Fibroblast of lung (primary cell): ENCODE data around the gene HNRNPDL. TPM values are rescaled to one million over a fixed set of nuclear protein-coding genes. Genes with fewer than 3 reads are reported as not detected.
"Not testable (repeated sequence)": the region's sequence is repeated elsewhere in the genome, so short reads cannot be mapped to it uniquely, and the experiment has no call there.

ENCODE experiments used
- DNase-seq, 2 donors: peaks; one replicate each; pipeline versions ENCODE4 v3.0.0 to v3.0.0-alpha.2; 2010; ENCODE audit warnings: low read depth in 2 of 2
- H2AFZ ChIP-seq: 2 replicates; pipeline ENCODE4 v1.5.1; 2012; ENCODE audit warnings: low read length, control low read depth, inconsistent platforms
- H3K27ac ChIP-seq: 2 replicates; pipeline ENCODE4 v1.5.1; 2011; ENCODE audit warnings: low read length, control low read depth; ENCODE audit not compliant: insufficient read depth
- H3K27me3 ChIP-seq: 2 replicates; pipeline ENCODE4 v1.5.1; 2011; ENCODE audit warnings: mild to moderate bottlenecking, low read length; ENCODE audit not compliant: control insufficient read depth, insufficient read depth
- H3K36me3 ChIP-seq: 2 replicates; pipeline ENCODE4 v1.5.1; 2011; ENCODE audit warnings: low read length; ENCODE audit not compliant: control insufficient read depth, insufficient read depth
- H3K4me1 ChIP-seq: 2 replicates; pipeline ENCODE4 v1.5.1; 2011; ENCODE audit warnings: low read length; ENCODE audit not compliant: control insufficient read depth, insufficient read depth; ENCODE audit errors: extremely low read depth
- H3K4me2 ChIP-seq: 2 replicates; pipeline ENCODE4 v1.5.1; 2011; ENCODE audit warnings: low read length, control low read depth; ENCODE audit not compliant: insufficient read depth; ENCODE audit errors: extremely low read depth
- H3K4me3 ChIP-seq, 4 experiments: fragments of 200-600 bp in 1 of 4; sonication (generic) in 1 of 4; replicated peaks in 1 of 4; 2 replicates each; pipeline ENCODE4 v1.5.1; 2011 to 2016; ENCODE audit warnings: low read length in 4 of 4, low read depth in 3 of 4, mild to moderate bottlenecking in 3 of 4, control low read depth in 2 of 4, inconsistent platforms in 1 of 4, mixed read lengths in 1 of 4; ENCODE audit not compliant: insufficient read depth in 1 of 4; ENCODE audit errors: control extremely low read depth in 1 of 4
- H3K79me2 ChIP-seq: 2 replicates; pipeline ENCODE4 v1.5.1; 2012; ENCODE audit warnings: mild to moderate bottlenecking, low read length, inconsistent platforms; ENCODE audit not compliant: control insufficient read depth, insufficient read depth
- H3K9ac ChIP-seq: 2 replicates; pipeline ENCODE4 v1.5.1; 2011; ENCODE audit warnings: mild to moderate bottlenecking, low read length, control low read depth; ENCODE audit not compliant: insufficient read depth
- H3K9me3 ChIP-seq: 2 replicates; pipeline ENCODE4 v1.5.1; 2012; ENCODE audit warnings: low read depth, low read length; ENCODE audit not compliant: control insufficient read depth, insufficient read depth
- H4K20me1 ChIP-seq: 2 replicates; pipeline ENCODE4 v1.5.1; 2011; ENCODE audit warnings: low read length; ENCODE audit not compliant: control insufficient read depth, insufficient read depth; ENCODE audit errors: extremely low read depth
- EZH2 ChIP-seq: IDR thresholded peaks from 2 replicates; pipeline ENCODE4 v1.5.1; 2012; ENCODE audit warnings: low read length, control low read depth, mild to moderate bottlenecking; ENCODE audit errors: missing control alignments
- polyA plus RNA-seq, 2 donors: library from polyadenylated mRNA; depleted of rRNA in 1 of 2; stranded (reverse) in 1 of 2; unstranded in 1 of 2; fragments of >200 nt; gene quantifications; 2 replicates each; pipeline ENCODE4 v1.2.1, GENCODE V29; 2011 to 2012; ENCODE audit warnings: missing spikeins in 1 of 2
- total RNA-seq: library from RNA; depleted of rRNA; stranded (reverse); fragments of >200 nt; gene quantifications from 2 replicates; pipeline ENCODE4 v1.2.1, GENCODE V29; 2014
- TF ChIP-seq, protein P1 (sequence below), 2 donors: IDR thresholded peaks in 1 of 2; conservative IDR thresholded peaks in 1 of 2; 1 replicate in 1 of 2; 2 replicates in 1 of 2; pipeline ENCODE4 v1.5.1; 2011 to 2012; ENCODE audit warnings: low read length in 2 of 2, control low read depth in 1 of 2, inconsistent platforms in 1 of 2, low read depth in 1 of 2, mild to moderate bottlenecking in 1 of 2

The HNRNPDL gene
- total and polyA plus RNA-seq, 2 donors (not counting 1 experiment from before 2014, with no cell fraction given): 161 to 381 TPM

DNA sequence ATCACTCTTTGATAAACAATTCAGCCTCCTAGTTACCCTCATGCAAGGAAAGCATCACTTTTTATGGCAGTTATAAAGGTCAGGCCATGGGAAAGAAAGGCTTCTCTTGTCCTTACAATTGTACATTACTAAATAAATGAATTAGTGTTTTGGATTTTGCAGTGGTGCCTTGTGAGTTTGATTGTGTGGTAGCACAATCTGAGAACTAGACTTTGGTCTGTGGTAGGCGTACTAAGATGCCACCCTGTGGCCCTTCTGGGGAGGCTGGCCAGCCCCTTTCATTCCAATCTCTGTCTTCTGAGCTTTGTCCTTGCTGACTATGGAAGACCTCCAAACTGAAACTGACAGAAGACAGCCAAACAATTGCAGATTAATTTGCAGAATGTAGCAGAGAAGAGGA is 41.9 kb downstream of the HNRNPDL start:
- H3K36me3 ChIP-seq: no peaks in the 10 kb centered on the region
- no peak overlapping the region for H3K4me2 ChIP-seq
- no peaks in the 10 kb centered on the region for H3K4me1 ChIP-seq
- no peak for DNase-seq
- no peak overlapping the region for H3K4me3 ChIP-seq
- no peak overlapping the region for H3K27ac ChIP-seq
- TF ChIP-seq, protein P1, sequence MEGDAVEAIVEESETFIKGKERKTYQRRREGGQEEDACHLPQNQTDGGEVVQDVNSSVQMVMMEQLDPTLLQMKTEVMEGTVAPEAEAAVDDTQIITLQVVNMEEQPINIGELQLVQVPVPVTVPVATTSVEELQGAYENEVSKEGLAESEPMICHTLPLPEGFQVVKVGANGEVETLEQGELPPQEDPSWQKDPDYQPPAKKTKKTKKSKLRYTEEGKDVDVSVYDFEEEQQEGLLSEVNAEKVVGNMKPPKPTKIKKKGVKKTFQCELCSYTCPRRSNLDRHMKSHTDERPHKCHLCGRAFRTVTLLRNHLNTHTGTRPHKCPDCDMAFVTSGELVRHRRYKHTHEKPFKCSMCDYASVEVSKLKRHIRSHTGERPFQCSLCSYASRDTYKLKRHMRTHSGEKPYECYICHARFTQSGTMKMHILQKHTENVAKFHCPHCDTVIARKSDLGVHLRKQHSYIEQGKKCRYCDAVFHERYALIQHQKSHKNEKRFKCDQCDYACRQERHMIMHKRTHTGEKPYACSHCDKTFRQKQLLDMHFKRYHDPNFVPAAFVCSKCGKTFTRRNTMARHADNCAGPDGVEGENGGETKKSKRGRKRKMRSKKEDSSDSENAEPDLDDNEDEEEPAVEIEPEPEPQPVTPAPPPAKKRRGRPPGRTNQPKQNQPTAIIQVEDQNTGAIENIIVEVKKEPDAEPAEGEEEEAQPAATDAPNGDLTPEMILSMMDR (conservative IDR thresholded peaks at IDR 0.05 in 1 of 2, IDR thresholded peaks at IDR 0.05 in 1 of 2; ENCODE audit: low read depth in 1 of 2, low read length in 2 of 2): no peak
- TF ChIP-seq EZH2: no peak
- H3K27me3 ChIP-seq: no peaks in the 10 kb centered on the region
- no peaks in the 10 kb centered on the region for H3K9me3 ChIP-seq
- no peak overlapping the region for H3K9ac ChIP-seq
- H2AFZ ChIP-seq: no peak overlapping the region
- H4K20me1 ChIP-seq: no peaks in the 10 kb centered on the region
- H3K79me2 ChIP-seq: no peaks in the 10 kb centered on the region

DNA sequence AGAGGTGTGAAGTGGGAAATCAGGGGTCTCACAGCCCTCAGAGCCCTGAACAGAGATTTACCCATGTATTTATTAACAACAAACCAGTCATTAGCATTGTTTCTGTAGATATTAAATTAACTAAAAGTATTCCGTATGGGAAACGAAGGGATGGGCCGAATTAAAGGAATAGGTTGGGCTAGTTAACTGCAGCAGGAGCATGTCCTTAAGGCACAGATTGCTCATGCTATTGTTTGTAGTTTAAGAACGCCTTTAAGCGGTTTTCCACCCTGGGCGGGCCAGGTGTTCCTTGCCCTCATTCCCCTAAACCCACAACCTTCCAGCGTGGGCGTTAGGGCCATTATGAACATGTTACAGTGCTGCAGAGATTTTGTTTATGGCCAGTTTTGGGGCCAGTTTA is 44.0 kb downstream of the HNRNPDL start:
- not testable (repeated sequence) for H3K79me2 ChIP-seq, DNase-seq, H4K20me1 ChIP-seq, H3K4me1 ChIP-seq, H3K9ac ChIP-seq, H3K4me3 ChIP-seq, H3K4me2 ChIP-seq, H3K27ac ChIP-seq, H3K9me3 ChIP-seq, H3K36me3 ChIP-seq, H3K27me3 ChIP-seq, H2AFZ ChIP-seq

DNA sequence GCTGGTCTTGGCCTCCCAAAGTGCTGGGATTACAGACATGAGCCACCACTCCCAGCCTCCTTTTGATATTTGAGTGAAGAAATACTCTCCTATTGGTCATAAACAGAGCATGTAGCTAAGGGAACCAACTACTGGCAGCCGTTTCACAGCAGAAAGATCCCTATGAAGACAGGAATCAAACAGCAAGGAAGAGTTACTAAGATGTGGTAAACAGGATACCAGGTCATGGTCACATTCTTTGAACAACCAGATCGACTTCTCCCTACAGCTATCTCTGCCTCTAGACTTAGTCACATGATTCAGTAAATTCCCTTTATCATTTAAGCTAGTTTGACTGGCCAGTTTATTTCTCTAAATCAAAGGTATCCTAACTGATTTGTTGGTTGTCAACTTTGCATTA is 47.5 kb downstream of the HNRNPDL start:
- H3K9me3 ChIP-seq: no peaks in the 10 kb centered on the region
- H3K27me3 ChIP-seq: no peaks in the 10 kb centered on the region
- H3K27ac ChIP-seq: no peak overlapping the region
- no peaks in the 10 kb centered on the region for H3K4me1 ChIP-seq
- DNase-seq: no peak
- TF ChIP-seq, protein P1 (conservative IDR thresholded peaks at IDR 0.05 in 1 of 2, IDR thresholded peaks at IDR 0.05 in 1 of 2; ENCODE audit: low read depth in 1 of 2, low read length in 2 of 2): no peak
- TF ChIP-seq EZH2: no peak
- no peak overlapping the region for H2AFZ ChIP-seq
- no peak overlapping the region for H3K4me2 ChIP-seq
- H3K79me2 ChIP-seq: peaks cover 3% of the 10 kb centered on the region
- no peak overlapping the region for H3K9ac ChIP-seq
- no peaks in the 10 kb centered on the region for H4K20me1 ChIP-seq
- no peaks in the 10 kb centered on the region for H3K36me3 ChIP-seq
- H3K4me3 ChIP-seq: no peak overlapping the region
